ENCODE measurements around the gene SSBP4. TPM values are rescaled to one million over a fixed set of nuclear protein-coding genes. Genes with fewer than 3 reads are reported as not detected.

Gene SSBP4
- total RNA-seq, 1 experiment from 2014 or later, result 51.2 TPM

- TF ChIP-seq ZBTB43 (CRISPR knock-in tag; IDR thresholded peaks at IDR 0.05) (no peak), ERG (CRISPR knock-in tag; IDR thresholded peaks at IDR 0.05) (no peak), PRRX2 (CRISPR knock-in tag; IDR thresholded peaks at IDR 0.05) (no peak)
Measured at GRCh38 chr19:18391509-18392075, 27.6 kb upstream of the SSBP4 start (continued).

GRCh38 chr19:18392417-18392816 is 26.8 kb upstream of the SSBP4 start:
- peaks cover 11% of the 10 kb centered on the region for H3K36me3 Mint-ChIP-seq
- ChIA-PET CTCF (interaction anchor here (0.6 to 6.1 kb wide), 4 partner anchors 9 to 140 kb away, joined by 3 to 63 read pairs (median 4); partner anchors contain the start of gene JUND), POLR2A (no interaction called here)
- H3K4me1 Mint-ChIP-seq, result peaks cover 3% of the 10 kb centered on the region; the same call in 1 of the 2 replicates
- H3K27ac Mint-ChIP-seq, result no peak overlapping the region
- TF ChIP-seq AR (CRISPR knock-in tag; IDR thresholded peaks at IDR 0.05), result no peak
- no peak for TF ChIP-seq ATF2 (CRISPR knock-in tag; IDR thresholded peaks at IDR 0.05; ENCODE audit: borderline replicate concordance, low read depth)
- TF ChIP-seq OVOL2 (CRISPR knock-in tag; IDR thresholded peaks at IDR 0.05; ENCODE audit: borderline replicate concordance), result no peak
- TF ChIP-seq SMAD4 (CRISPR knock-in tag; IDR thresholded peaks at IDR 0.05), result no peak
- no peak for TF ChIP-seq ATF1 (CRISPR knock-in tag; IDR thresholded peaks at IDR 0.05)
- no peak for TF ChIP-seq SP1 (CRISPR knock-in tag; conservative IDR thresholded peaks at IDR 0.05)
- TF ChIP-seq NFYB (CRISPR knock-in tag; conservative IDR thresholded peaks at IDR 0.05; ENCODE audit: low read depth), result no peak
- no peak for DNase-seq (ENCODE audit: low spot score)
- peaks cover 25% of the 10 kb centered on the region for H3K27me3 Mint-ChIP-seq (ENCODE audit: low read depth)
- ATAC-seq, result no peak
- H3K9me3 Mint-ChIP-seq, result no peaks in the 10 kb centered on the region
- H3K4me3 Mint-ChIP-seq, result no peak overlapping the region

GRCh38 chr19:18392926-18393325 is 26.3 kb upstream of the SSBP4 start:
- H3K36me3 Mint-ChIP-seq, result peaks cover 11% of the 10 kb centered on the region
- DNase-seq (ENCODE audit: low spot score) (no peak), ATAC-seq (no peak)
- CTCF ChIA-PET, result interaction anchor here (0.6 to 6.1 kb wide), 3 partner anchors 9 to 113 kb away, joined by 3 to 63 read pairs (median 5); partner anchors contain the start of gene JUND
- H3K4me3 Mint-ChIP-seq, result no peak overlapping the region
- H3K4me1 Mint-ChIP-seq, result peaks cover 5% of the 10 kb centered on the region; the same call in 1 of the 2 replicates
- H3K27ac Mint-ChIP-seq, result no peak overlapping the region
- peaks cover 19% of the 10 kb centered on the region for H3K27me3 Mint-ChIP-seq (ENCODE audit: low read depth)
- POLR2A ChIA-PET, result no interaction called here
- H3K9me3 Mint-ChIP-seq, result no peaks in the 10 kb centered on the region
- TF ChIP-seq OVOL2 (CRISPR knock-in tag; IDR thresholded peaks at IDR 0.05; ENCODE audit: borderline replicate concordance) (no peak), AR (CRISPR knock-in tag; IDR thresholded peaks at IDR 0.05) (no peak), ESRRA (CRISPR knock-in tag; IDR thresholded peaks at IDR 0.05; ENCODE audit: borderline replicate concordance) (no peak), ZBTB43 (CRISPR knock-in tag; IDR thresholded peaks at IDR 0.05) (no peak), USF2 (CRISPR knock-in tag; IDR thresholded peaks at IDR 0.05) (no peak), ZSCAN18 (CRISPR knock-in tag; IDR thresholded peaks at IDR 0.05) (no peak), ZNF416 (CRISPR knock-in tag; IDR thresholded peaks at IDR 0.05) (no peak), FOXJ3 (CRISPR knock-in tag; IDR thresholded peaks at IDR 0.05; ENCODE audit: borderline replicate concordance) (no peak), ZNF121 (CRISPR knock-in tag; IDR thresholded peaks at IDR 0.05) (no peak), ZNF396 (CRISPR knock-in tag; IDR thresholded peaks at IDR 0.05; ENCODE audit: borderline replicate concordance) (no peak), GTF2I (CRISPR knock-in tag; conservative IDR thresholded peaks at IDR 0.05) (no peak), ZNF263 (CRISPR knock-in tag; IDR thresholded peaks at IDR 0.05; ENCODE audit: low read depth) (no peak)

Data from WTC11 (cell line).